NOMO-1 treated with DMSO at 0.1 percent for 48 hours (cell line): ENCODE data around the gene MGME1.
A peak's percentile ranks its signal among the peaks of the same experiment; 100 is the strongest.
"Not testable (repeated sequence)": the region's sequence is repeated elsewhere in the genome, so short reads cannot be mapped to it uniquely, and the experiment has no call there.

Source experiments
- DNase-seq: peaks from one replicate; lab custom pipeline; 2025; ENCODE audit not compliant: unreplicated experiment; lab: John Stamatoyannopoulos, UW

The MGME1 gene

GRCh38 chr20:18018100-18018499 is 49.3 kb downstream of the MGME1 start:
- DNase-seq: no peak

- DNase-seq: peak; percentile 42
These were observed 50.2 kb downstream of the MGME1 start for GRCh38 chr20:18019068-18019467.

- DNase-seq: no peak
These were observed 52.1 kb downstream of the MGME1 start for GRCh38 chr20:18020931-18021330.

- DNase-seq: no peak
These were observed 55.8 kb downstream of the MGME1 start for GRCh38 chr20:18024606-18025127.

- not testable (repeated sequence) for DNase-seq
These were observed 58.2 kb downstream of the MGME1 start for GRCh38 chr20:18027011-18027410.

- DNase-seq: no peak
These were observed 61.2 kb downstream of the MGME1 start for GRCh38 chr20:18030020-18030419.

- no peak for DNase-seq
These were observed 62.2 kb downstream of the MGME1 start for GRCh38 chr20:18031050-18031449.

GRCh38 chr20:18031888-18032509 is 63.2 kb downstream of the MGME1 start:
- no peak for DNase-seq

GRCh38 chr20:18032977-18033892 is 64.4 kb downstream of the MGME1 start:
- DNase-seq: no peak

GRCh38 chr20:18034039-18034438 is 65.2 kb downstream of the MGME1 start:
- no peak for DNase-seq

GRCh38 chr20:18039063-18039462 is 70.2 kb downstream of the MGME1 start:
- DNase-seq: no peak
